Body of pancreas (tissue), 4 donors: ENCODE data around the gene POLN.

Experiments used
- POLR2A ChIP-seq, 3 donors: fragments of 450-650 bp; IDR thresholded peaks; one replicate each; pipeline ENCODE4 v1.6.1; 2016; ENCODE audit warnings: antibody characterized with exemption in 3 of 3, mild to moderate bottlenecking in 2 of 3
- TF ChIP-seq, protein P1 (sequence below), 7 experiments: fragments of 450-650 bp in 4 of 7; fragments of 200-600 bp in 3 of 7; sonication (generic) in 3 of 7; IDR thresholded peaks; one replicate each; pipeline ENCODE4 v1.5.1; 2016 to 2019; ENCODE audit warnings: antibody characterized with exemption in 7 of 7

DNA sequence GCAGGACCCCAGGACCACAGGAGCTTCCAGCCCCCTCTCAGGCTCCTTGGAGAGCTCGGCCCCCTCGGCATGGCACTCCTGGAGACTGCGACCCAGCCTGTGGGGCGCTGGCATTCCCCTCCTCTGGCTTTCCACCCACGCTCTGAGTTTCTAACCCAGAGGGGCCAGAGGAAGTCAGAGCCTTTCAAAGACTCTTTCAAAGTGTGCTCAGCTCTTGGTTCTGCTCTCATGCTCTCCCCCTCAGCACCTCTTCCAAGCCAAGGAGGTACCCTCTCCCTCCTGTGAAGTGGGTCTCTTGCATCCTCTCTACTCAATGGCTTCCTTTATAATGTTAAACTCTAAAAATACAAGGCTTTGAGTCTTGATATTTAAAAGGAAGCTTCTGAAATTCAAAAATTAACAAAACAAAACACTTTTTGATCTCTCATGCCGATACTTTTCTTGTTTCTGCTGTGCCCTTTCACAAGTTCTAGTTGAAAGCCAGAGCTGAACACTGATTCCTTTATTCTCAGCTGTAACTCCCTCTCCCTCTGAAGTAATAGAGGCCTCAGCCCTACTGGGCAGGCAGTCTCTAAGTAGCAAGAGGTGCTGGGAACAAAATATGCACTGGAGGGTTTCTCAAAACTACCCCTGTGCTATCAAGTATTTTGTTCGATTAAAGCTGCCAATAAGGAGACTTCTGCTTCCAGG is 100.0 kb downstream of the POLN start:
- TF ChIP-seq, protein P1, sequence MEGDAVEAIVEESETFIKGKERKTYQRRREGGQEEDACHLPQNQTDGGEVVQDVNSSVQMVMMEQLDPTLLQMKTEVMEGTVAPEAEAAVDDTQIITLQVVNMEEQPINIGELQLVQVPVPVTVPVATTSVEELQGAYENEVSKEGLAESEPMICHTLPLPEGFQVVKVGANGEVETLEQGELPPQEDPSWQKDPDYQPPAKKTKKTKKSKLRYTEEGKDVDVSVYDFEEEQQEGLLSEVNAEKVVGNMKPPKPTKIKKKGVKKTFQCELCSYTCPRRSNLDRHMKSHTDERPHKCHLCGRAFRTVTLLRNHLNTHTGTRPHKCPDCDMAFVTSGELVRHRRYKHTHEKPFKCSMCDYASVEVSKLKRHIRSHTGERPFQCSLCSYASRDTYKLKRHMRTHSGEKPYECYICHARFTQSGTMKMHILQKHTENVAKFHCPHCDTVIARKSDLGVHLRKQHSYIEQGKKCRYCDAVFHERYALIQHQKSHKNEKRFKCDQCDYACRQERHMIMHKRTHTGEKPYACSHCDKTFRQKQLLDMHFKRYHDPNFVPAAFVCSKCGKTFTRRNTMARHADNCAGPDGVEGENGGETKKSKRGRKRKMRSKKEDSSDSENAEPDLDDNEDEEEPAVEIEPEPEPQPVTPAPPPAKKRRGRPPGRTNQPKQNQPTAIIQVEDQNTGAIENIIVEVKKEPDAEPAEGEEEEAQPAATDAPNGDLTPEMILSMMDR (IDR thresholded peaks at IDR 0.05), result no peak
- TF ChIP-seq POLR2A (IDR thresholded peaks at IDR 0.05), result no peak
